Measurements from ENCODE around the gene TEX12.

Gene TEX12

DNA sequence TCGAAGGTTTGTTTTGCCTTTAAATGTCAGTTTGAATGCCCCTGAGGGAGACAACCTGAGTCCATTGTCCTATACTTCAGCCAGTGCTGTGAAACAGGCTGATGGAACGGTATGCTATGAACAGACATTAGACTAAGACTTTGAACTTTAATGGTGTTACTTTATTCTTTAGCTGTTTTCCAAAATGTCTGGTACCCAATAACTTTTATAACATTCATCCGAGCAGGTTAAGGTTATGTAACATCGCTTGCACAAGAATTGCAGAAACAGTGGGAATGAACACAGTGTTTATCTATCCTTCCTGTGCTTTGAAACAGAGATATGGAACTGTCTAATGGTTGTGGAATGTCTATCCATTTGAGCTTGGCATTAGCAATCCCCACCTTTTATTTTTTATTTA, 46.6 kb downstream of the TEX12 start:
- no peak for DNase-seq

DNA sequence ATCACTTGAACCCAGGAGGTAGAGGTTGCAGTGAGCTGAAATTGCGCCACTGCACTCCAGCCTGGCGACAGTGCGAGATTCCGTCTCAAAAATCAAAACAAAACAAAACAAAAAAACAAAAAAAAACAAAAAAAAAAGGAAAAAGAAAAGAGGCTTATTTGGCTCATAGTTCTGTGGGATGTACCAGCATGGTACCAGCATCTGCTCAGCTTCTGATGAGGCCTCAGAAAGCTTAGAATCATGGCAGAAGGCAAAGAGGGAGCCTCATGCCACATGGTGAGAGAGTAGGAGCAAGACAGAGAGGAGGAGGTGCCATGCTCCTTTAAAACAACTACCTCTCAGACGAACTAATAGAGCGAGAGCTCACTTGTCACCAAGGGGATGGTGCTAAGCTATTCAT, 48.4 kb downstream of the TEX12 start:
- DNase-seq = no peak

DNA sequence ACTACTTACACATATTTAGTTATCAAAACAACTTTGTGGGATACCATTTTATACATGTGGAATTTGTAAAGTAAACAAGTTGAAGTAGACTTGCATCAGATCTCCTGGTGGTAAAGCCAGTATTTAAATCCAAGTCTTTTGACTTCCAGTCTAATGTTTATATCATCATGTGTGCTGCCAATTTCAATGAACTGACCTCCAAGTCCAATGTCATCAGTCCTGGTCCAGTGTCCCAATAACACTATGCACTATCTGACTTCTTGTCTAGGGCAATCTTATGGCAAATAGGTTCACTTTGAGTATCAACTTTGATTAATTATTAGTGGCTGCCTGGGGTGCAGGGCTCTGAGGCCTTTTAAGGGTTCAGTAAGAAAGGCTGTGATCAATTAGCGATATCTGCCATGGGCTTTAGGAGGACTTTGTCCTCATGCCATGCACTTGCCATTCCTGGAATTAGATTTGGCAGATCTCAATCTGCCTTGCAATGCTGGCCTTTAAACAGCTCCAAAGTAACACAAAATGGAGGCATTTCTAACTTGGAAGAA, 49.5 kb downstream of the TEX12 start:
- no peak for DNase-seq

- DNase-seq = peak; percentile 65
Measured at GRCh38 chr11:112219476-112220232, 52.5 kb downstream of the TEX12 start.

DNA sequence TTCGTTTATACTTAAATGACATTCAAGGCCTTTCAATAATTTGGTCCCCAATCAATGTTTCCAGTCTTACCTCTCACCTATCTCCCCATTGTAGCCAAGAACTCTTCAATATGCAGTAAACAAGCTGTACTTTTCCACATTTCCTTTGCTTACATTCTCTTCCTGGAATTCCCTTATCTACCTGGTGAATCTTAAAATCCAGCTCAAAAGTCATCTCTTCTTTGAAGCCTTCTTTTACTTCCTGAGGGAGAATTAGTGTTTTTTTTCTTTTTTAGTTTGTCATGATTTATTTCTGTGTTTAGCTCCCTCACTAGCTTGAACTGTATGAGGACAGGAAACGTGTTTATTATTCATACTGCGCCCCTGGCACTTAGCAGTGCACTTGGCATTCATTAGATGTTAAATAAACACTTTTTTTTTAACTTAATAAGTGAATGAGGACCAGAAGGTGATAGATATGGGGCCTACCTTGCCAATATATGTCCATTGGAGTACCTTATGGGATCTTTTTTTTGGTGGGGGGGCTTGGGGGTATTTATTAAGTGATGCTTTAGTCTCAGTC, 54.2 kb downstream of the TEX12 start:
- no peak for DNase-seq

Measured in NCI-H1436 (cell line).